ENCODE data around the gene ARL4C.

DNA sequence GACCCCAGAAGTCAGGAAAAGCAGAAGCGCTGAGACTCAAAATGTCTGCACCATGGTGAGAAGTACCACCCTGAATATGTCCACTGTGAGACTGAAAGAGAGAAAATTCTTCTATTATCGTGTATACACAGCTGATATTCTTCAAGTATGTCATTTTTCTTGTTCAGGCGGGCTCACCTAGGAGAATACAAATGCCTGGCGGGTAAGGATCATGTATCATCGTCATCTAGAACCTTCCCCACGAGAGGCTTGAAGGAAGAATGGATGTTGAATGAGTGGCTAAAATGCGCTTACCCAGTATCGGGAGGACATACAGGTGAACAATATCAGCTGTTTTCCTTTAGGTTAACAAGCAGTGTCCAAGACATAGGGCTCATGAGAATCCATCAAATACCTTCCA, 21.1 kb upstream of the ARL4C start:
- no peak for TF ChIP-seq EZH2phosphoT487 (conservative IDR thresholded peaks at IDR 0.05; ENCODE audit: low read length)
- TF ChIP-seq, protein P1, sequence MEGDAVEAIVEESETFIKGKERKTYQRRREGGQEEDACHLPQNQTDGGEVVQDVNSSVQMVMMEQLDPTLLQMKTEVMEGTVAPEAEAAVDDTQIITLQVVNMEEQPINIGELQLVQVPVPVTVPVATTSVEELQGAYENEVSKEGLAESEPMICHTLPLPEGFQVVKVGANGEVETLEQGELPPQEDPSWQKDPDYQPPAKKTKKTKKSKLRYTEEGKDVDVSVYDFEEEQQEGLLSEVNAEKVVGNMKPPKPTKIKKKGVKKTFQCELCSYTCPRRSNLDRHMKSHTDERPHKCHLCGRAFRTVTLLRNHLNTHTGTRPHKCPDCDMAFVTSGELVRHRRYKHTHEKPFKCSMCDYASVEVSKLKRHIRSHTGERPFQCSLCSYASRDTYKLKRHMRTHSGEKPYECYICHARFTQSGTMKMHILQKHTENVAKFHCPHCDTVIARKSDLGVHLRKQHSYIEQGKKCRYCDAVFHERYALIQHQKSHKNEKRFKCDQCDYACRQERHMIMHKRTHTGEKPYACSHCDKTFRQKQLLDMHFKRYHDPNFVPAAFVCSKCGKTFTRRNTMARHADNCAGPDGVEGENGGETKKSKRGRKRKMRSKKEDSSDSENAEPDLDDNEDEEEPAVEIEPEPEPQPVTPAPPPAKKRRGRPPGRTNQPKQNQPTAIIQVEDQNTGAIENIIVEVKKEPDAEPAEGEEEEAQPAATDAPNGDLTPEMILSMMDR (IDR thresholded peaks at IDR 0.05; ENCODE audit: insufficient read depth, low read length, poor library complexity, severe bottlenecking), result no peak

All from SU-DHL-6 (cell line).